CD14-positive monocyte (primary cell): ENCODE results near the gene STPG1. TPM values are rescaled to one million over a fixed set of nuclear protein-coding genes. Genes with fewer than 3 reads are reported as not detected.

Experiments used
- DNase-seq, 3 donors: peaks; one replicate each; pipeline ENCODE4 v3.0.0-alpha.2; 2011 to 2022
- H2AFZ ChIP-seq: 2 replicates; pipeline ENCODE4 v1.6.0; 2012; ENCODE audit warnings: mild to moderate bottlenecking, low read depth, low read length, inconsistent platforms; ENCODE audit not compliant: insufficient read depth, poor library complexity, severe bottlenecking
- H3K27ac ChIP-seq, 2 donors: 1 replicate in 1 of 2; 2 replicates in 1 of 2; pipeline ENCODE4 v1.5.1; 2012 to 2013; ENCODE audit warnings: low read length in 2 of 2, control low read depth in 1 of 2, inconsistent platforms in 1 of 2, low read depth in 1 of 2, mild to moderate bottlenecking in 1 of 2
- H3K27me3 ChIP-seq, 2 donors: one replicate each; pipeline versions ENCODE4 v1.6.0 to v1.6.1; 2011 to 2013; ENCODE audit warnings: low read length in 2 of 2; ENCODE audit not compliant: control insufficient read depth in 2 of 2, insufficient read depth in 2 of 2
- H3K36me3 ChIP-seq, 2 donors: replicated peaks in 1 of 2; 1 replicate in 1 of 2; 2 replicates in 1 of 2; pipeline versions ENCODE4 v1.5.1 to v1.6.1; 2012 to 2013; ENCODE audit warnings: low read length in 2 of 2, control low read depth in 1 of 2, inconsistent platforms in 1 of 2, mild to moderate bottlenecking in 1 of 2; ENCODE audit not compliant: insufficient read depth in 2 of 2, control insufficient read depth in 1 of 2
- H3K4me1 ChIP-seq, 2 donors: 1 replicate in 1 of 2; 2 replicates in 1 of 2; pipeline versions ENCODE4 v1.5.1 to v1.6.1; 2012 to 2013; ENCODE audit warnings: low read length in 2 of 2, control low read depth in 1 of 2, inconsistent platforms in 1 of 2, mild to moderate bottlenecking in 1 of 2, moderate library complexity in 1 of 2; ENCODE audit not compliant: insufficient read depth in 2 of 2, control insufficient read depth in 1 of 2
- H3K4me2 ChIP-seq: replicated peaks from 2 replicates; pipeline ENCODE3; 2012; ENCODE audit warnings: low read length, moderate library complexity, mild to moderate bottlenecking; ENCODE audit not compliant: poor library complexity, severe bottlenecking; ENCODE audit errors: extremely low read depth
- H3K4me3 ChIP-seq, 3 experiments: fragments of 200-600 bp in 1 of 3; sonication (generic) in 1 of 3; replicated peaks in 1 of 3; 1 replicate in 2 of 3; 2 replicates in 1 of 3; pipeline ENCODE4 v1.5.1; 2011 to 2013; ENCODE audit warnings: low read length in 3 of 3, mild to moderate bottlenecking in 3 of 3, control low read depth in 2 of 3, low read depth in 2 of 3, inconsistent platforms in 1 of 3, moderate library complexity in 1 of 3
- H3K79me2 ChIP-seq: 2 replicates; pipeline ENCODE4 v1.6.0; 2012; ENCODE audit warnings: mild to moderate bottlenecking, control low read depth, inconsistent platforms, low read length, moderate library complexity; ENCODE audit not compliant: insufficient read depth
- H3K9ac ChIP-seq: 2 replicates; pipeline ENCODE4 v1.6.0; 2017; ENCODE audit warnings: low read length, mild to moderate bottlenecking; ENCODE audit not compliant: insufficient read depth, poor library complexity, severe bottlenecking
- H3K9me3 ChIP-seq, 2 donors: replicated peaks in 1 of 2; 1 replicate in 1 of 2; 2 replicates in 1 of 2; pipeline versions ENCODE4 v1.5.1 to v1.6.1; 2012 to 2013; ENCODE audit warnings: low read length in 2 of 2, control low read depth in 1 of 2; ENCODE audit not compliant: control insufficient read depth in 1 of 2, insufficient read depth in 1 of 2
- H4K20me1 ChIP-seq: 2 replicates; pipeline ENCODE4 v1.6.0; 2012; ENCODE audit warnings: mild to moderate bottlenecking, low read length, control low read depth, moderate library complexity; ENCODE audit not compliant: insufficient read depth
- H3K27ac Mint-ChIP-seq, 7 donors: one replicate each; pipeline ENCODE4 v1.8.0; 2020; ENCODE audit warnings: mild to moderate bottlenecking in 7 of 7, mixed read lengths in 7 of 7, moderate library complexity in 6 of 7, inconsistent platforms in 2 of 7
- H3K27me3 Mint-ChIP-seq, 3 donors: one replicate each; pipeline ENCODE4 v1.8.0; 2021 to 2022; ENCODE audit warnings: low read depth in 3 of 3, mild to moderate bottlenecking in 3 of 3, mixed read lengths in 3 of 3, moderate library complexity in 3 of 3, inconsistent platforms in 1 of 3
- H3K36me3 Mint-ChIP-seq, 2 donors: one replicate each; pipeline ENCODE4 v1.8.0; 2020; ENCODE audit warnings: mixed read lengths in 2 of 2, inconsistent platforms in 1 of 2, mild to moderate bottlenecking in 1 of 2
- H3K4me1 Mint-ChIP-seq: one replicate; pipeline ENCODE4 v1.8.0; 2020; ENCODE audit warnings: mild to moderate bottlenecking, mixed read lengths
- H3K4me3 Mint-ChIP-seq, 2 donors: one replicate each; pipeline ENCODE4 v1.8.0; 2020; ENCODE audit warnings: mild to moderate bottlenecking in 2 of 2, mixed read lengths in 2 of 2, moderate library complexity in 1 of 2
- H3K9me3 Mint-ChIP-seq, 7 donors: one replicate each; pipeline ENCODE4 v1.8.0; 2020 to 2022; ENCODE audit warnings: mixed read lengths in 7 of 7, mild to moderate bottlenecking in 6 of 7, moderate library complexity in 6 of 7, inconsistent platforms in 2 of 7
- WGBS: methylation state at CpG from one replicate; pipeline ENCODE4 v1.1.5; 2013; ENCODE audit warnings: missing lambda C conversion rate; ENCODE audit not compliant: insufficient coverage; 5-methylcytosine and 5-hydroxymethylcytosine counted together
- intact Hi-C, 2 donors: fragments of 100-400 bp; cut with micrococcal nuclease; formaldehyde crosslinking; loops; one replicate each; pipeline versions ENCODE4 v1.15.0 to v1.15.1; 2023
- polyA plus RNA-seq, 3 donors: library from polyadenylated mRNA; depleted of rRNA in 1 of 3; unstranded in 2 of 3; stranded (reverse) in 1 of 3; fragments of 300-500 nt in 2 of 3; fragments of >200 nt in 1 of 3; fragmentation: Illumina TruSeq in 2 of 3; gene quantifications; 1 replicate in 2 of 3; 2 replicates in 1 of 3; pipeline ENCODE4 v1.2.3, GENCODE V29; 2012 to 2021
- TF ChIP-seq, protein P1 (sequence below): fragments of 200-600 bp; IDR thresholded peaks from one replicate; pipeline ENCODE4 v1.8.0; 2022; ENCODE audit warnings: antibody characterized with exemption, mild to moderate bottlenecking

STPG1 gene
- polyA plus RNA-seq, 3 donors: 0.57 to 0.85 (median 0.60) TPM

- Histone ChIP-seq H3K27ac (no peak overlapping the region), H3K36me3 (no peaks in the 10 kb centered on the region), H3K9ac (no peak overlapping the region), H3K4me2 (no peak overlapping the region), H2AFZ (no peak overlapping the region), H3K9me3 (no peaks in the 10 kb centered on the region), H3K4me3 (no peak overlapping the region), H3K79me2 (no peaks in the 10 kb centered on the region), H4K20me1 (no peaks in the 10 kb centered on the region), H3K4me1 (peaks cover 0 to 2% of the 10 kb centered on the region in 2 donors), H3K27me3 (no peaks in the 10 kb centered on the region)
- H3K36me3 Mint-ChIP-seq: no peaks in the 10 kb centered on the region
- DNase-seq: no peak
- 100% methylated on average over 1 of the region's 1 CpG for WGBS
- no peak overlapping the region for H3K27ac Mint-ChIP-seq
- TF ChIP-seq, protein P1, sequence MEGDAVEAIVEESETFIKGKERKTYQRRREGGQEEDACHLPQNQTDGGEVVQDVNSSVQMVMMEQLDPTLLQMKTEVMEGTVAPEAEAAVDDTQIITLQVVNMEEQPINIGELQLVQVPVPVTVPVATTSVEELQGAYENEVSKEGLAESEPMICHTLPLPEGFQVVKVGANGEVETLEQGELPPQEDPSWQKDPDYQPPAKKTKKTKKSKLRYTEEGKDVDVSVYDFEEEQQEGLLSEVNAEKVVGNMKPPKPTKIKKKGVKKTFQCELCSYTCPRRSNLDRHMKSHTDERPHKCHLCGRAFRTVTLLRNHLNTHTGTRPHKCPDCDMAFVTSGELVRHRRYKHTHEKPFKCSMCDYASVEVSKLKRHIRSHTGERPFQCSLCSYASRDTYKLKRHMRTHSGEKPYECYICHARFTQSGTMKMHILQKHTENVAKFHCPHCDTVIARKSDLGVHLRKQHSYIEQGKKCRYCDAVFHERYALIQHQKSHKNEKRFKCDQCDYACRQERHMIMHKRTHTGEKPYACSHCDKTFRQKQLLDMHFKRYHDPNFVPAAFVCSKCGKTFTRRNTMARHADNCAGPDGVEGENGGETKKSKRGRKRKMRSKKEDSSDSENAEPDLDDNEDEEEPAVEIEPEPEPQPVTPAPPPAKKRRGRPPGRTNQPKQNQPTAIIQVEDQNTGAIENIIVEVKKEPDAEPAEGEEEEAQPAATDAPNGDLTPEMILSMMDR: no peak
- H3K4me3 Mint-ChIP-seq: no peak overlapping the region
- peaks cover 2% of the 10 kb centered on the region for H3K4me1 Mint-ChIP-seq
- peaks cover 3 to 6% (median 5%) of the 10 kb centered on the region in 3 donors for H3K27me3 Mint-ChIP-seq
- intact Hi-C loops: no loop called here
- H3K9me3 Mint-ChIP-seq: no peaks in the 10 kb centered on the region
These were observed 101.8 kb downstream of the STPG1 start for GRCh38 chr1:24311741-24312140.

GRCh38 chr1:24311234-24311633 lies 102.3 kb downstream of the STPG1 start:
- Mint-ChIP-seq H3K4me3 (no peak overlapping the region), H3K27me3 (peaks cover 3 to 6% (median 5%) of the 10 kb centered on the region in 3 donors), H3K36me3 (no peaks in the 10 kb centered on the region), H3K27ac (no peak overlapping the region), H3K9me3 (no peaks in the 10 kb centered on the region), H3K4me1 (no peaks in the 10 kb centered on the region)
- H3K27ac ChIP-seq: no peak overlapping the region
- no peak for DNase-seq
- no peak overlapping the region for H3K4me3 ChIP-seq
- H3K4me2 ChIP-seq: no peak overlapping the region
- no peak overlapping the region for H3K9ac ChIP-seq
- H3K27me3 ChIP-seq: no peaks in the 10 kb centered on the region
- no peak overlapping the region for H2AFZ ChIP-seq
- intact Hi-C loops: no loop called here
- H3K4me1 ChIP-seq: no peaks in the 10 kb centered on the region
- H3K36me3 ChIP-seq: no peaks in the 10 kb centered on the region
- no peaks in the 10 kb centered on the region for H3K9me3 ChIP-seq
- TF ChIP-seq, protein P1: no peak
- H3K79me2 ChIP-seq: no peaks in the 10 kb centered on the region
- H4K20me1 ChIP-seq: no peaks in the 10 kb centered on the region
- WGBS: 100% methylated on average over 1 of the region's 3 CpGs
